H9 (cell line): Measurements from ENCODE around the gene PLPP1. TPM values are rescaled to one million over a fixed set of nuclear protein-coding genes. Genes with fewer than 3 reads are reported as not detected.

Source experiments
- DNase-seq: peaks from one replicate; pipeline ENCODE4 v3.0.0-alpha.2; 2017
- H2AFZ ChIP-seq: one replicate; pipeline ENCODE4 v1.6.1; 2013; ENCODE audit warnings: mild to moderate bottlenecking, low read length, control low read depth, moderate library complexity
- H2AK5ac ChIP-seq: 2 replicates; pipeline ENCODE4 v1.6.1; 2013; ENCODE audit warnings: low read length, control low read depth, mixed read lengths; ENCODE audit not compliant: insufficient read length
- H2BK120ac ChIP-seq: one replicate; pipeline ENCODE4 v1.6.1; 2013; ENCODE audit warnings: low read depth, mild to moderate bottlenecking, low read length, control low read depth, inconsistent platforms; ENCODE audit not compliant: poor library complexity, severe bottlenecking
- H2BK12ac ChIP-seq: 2 replicates; pipeline ENCODE4 v1.6.1; 2013; ENCODE audit warnings: low read length, control low read depth, mixed read lengths, low read depth; ENCODE audit not compliant: insufficient read length
- H2BK15ac ChIP-seq: 2 replicates; pipeline ENCODE4 v1.6.1; 2013; ENCODE audit warnings: low read depth, low read length, control low read depth
- H2BK20ac ChIP-seq: one replicate; pipeline ENCODE4 v1.6.1; 2013; ENCODE audit warnings: low read depth, mild to moderate bottlenecking, low read length, control low read depth, inconsistent platforms; ENCODE audit not compliant: poor library complexity, severe bottlenecking
- H2BK5ac ChIP-seq: 2 replicates; pipeline ENCODE4 v1.6.1; 2013; ENCODE audit warnings: low read length, control low read depth, mixed read lengths; ENCODE audit not compliant: insufficient read length
- H3K14ac ChIP-seq: 2 replicates; pipeline ENCODE4 v1.6.1; 2013; ENCODE audit warnings: low read length, control low read depth; ENCODE audit not compliant: insufficient read depth
- H3K18ac ChIP-seq: 2 replicates; pipeline ENCODE4 v1.6.1; 2013; ENCODE audit warnings: low read depth, mild to moderate bottlenecking, mixed read lengths, low read length, control low read depth; ENCODE audit not compliant: insufficient read length
- H3K23ac ChIP-seq: 2 replicates; pipeline ENCODE4 v1.6.1; 2013; ENCODE audit warnings: low read length, control low read depth, mixed read lengths, low read depth; ENCODE audit not compliant: insufficient read length
- H3K23me2 ChIP-seq: 2 replicates; pipeline ENCODE4 v1.6.1; 2013; ENCODE audit warnings: low read depth, mild to moderate bottlenecking, mixed read lengths, low read length, control low read depth; ENCODE audit not compliant: insufficient read length, poor library complexity, severe bottlenecking
- H3K27ac ChIP-seq: 2 replicates; pipeline ENCODE4 v1.5.1; 2013; ENCODE audit warnings: low read length, control low read depth, mixed read lengths, low read depth; ENCODE audit not compliant: insufficient read length
- H3K27me3 ChIP-seq: 2 replicates; pipeline ENCODE4 v1.6.1; 2013; ENCODE audit warnings: low read length, control low read depth, inconsistent platforms; ENCODE audit not compliant: insufficient read depth
- H3K4ac ChIP-seq: 2 replicates; pipeline ENCODE4 v1.6.1; 2013; ENCODE audit warnings: low read depth, mild to moderate bottlenecking, control low read depth, inconsistent platforms, low read length, moderate library complexity
- H3K4me1 ChIP-seq: 2 replicates; pipeline ENCODE4 v1.6.1; 2013; ENCODE audit warnings: low read length, control low read depth, inconsistent platforms; ENCODE audit not compliant: insufficient read depth
- H3K4me2 ChIP-seq: 2 replicates; pipeline ENCODE4 v1.6.1; 2013; ENCODE audit warnings: low read length, control low read depth, mixed read lengths; ENCODE audit not compliant: insufficient read length, insufficient read depth
- H3K56ac ChIP-seq: 2 replicates; pipeline ENCODE4 v1.6.1; 2013; ENCODE audit warnings: low read depth, mild to moderate bottlenecking, mixed read lengths, low read length, control low read depth; ENCODE audit not compliant: insufficient read length
- H3K79me1 ChIP-seq: 2 replicates; pipeline ENCODE4 v1.6.1; 2013; ENCODE audit warnings: low read depth, mild to moderate bottlenecking, moderate library complexity, low read length, control low read depth, inconsistent platforms; ENCODE audit not compliant: insufficient read depth, poor library complexity, severe bottlenecking
- H3K79me2 ChIP-seq: 2 replicates; pipeline ENCODE4 v1.6.1; 2013; ENCODE audit warnings: low read length, control low read depth, inconsistent platforms; ENCODE audit not compliant: insufficient read depth
- H3K9ac ChIP-seq: 2 replicates; pipeline ENCODE4 v1.6.1; 2013; ENCODE audit warnings: low read length, control low read depth, mixed read lengths; ENCODE audit not compliant: insufficient read length; ENCODE audit errors: extremely low read depth
- H3K9me3 ChIP-seq: one replicate; pipeline ENCODE4 v1.6.1; 2013; ENCODE audit warnings: low read depth, low read length, inconsistent platforms; ENCODE audit not compliant: control insufficient read depth
- H3T11ph ChIP-seq: one replicate; pipeline ENCODE4 v1.6.1; 2013; ENCODE audit warnings: mild to moderate bottlenecking, low read length, control low read depth, inconsistent platforms
- H4K20me1 ChIP-seq: one replicate; pipeline ENCODE4 v1.6.1; 2013; ENCODE audit not compliant: control insufficient read depth, insufficient read length, insufficient read depth
- H4K5ac ChIP-seq: 2 replicates; pipeline ENCODE4 v1.6.1; 2013; ENCODE audit warnings: low read depth, mild to moderate bottlenecking, mixed read lengths, low read length, control low read depth; ENCODE audit not compliant: insufficient read length
- H4K8ac ChIP-seq: replicated peaks from 2 replicates; pipeline ENCODE4 v1.6.1; 2013; ENCODE audit warnings: low read length, control low read depth, mixed read lengths, low read depth; ENCODE audit not compliant: insufficient read length
- H4K91ac ChIP-seq: 2 replicates; pipeline ENCODE4 v1.6.1; 2013; ENCODE audit warnings: low read depth, mild to moderate bottlenecking, moderate library complexity, mixed read lengths, low read length, control low read depth; ENCODE audit not compliant: insufficient read length
- H3K27ac Mint-ChIP-seq, 3 experiments: 2 replicates in 2 of 3; 3 replicates in 1 of 3; pipeline ENCODE4 v1.8.0; 2020 to 2021; ENCODE audit warnings: mixed read lengths in 3 of 3, mild to moderate bottlenecking in 1 of 3, moderate library complexity in 1 of 3
- H3K27me3 Mint-ChIP-seq: 2 replicates; pipeline ENCODE4 v1.8.0; 2021; ENCODE audit warnings: low read depth, mild to moderate bottlenecking, moderate library complexity, mixed read lengths
- H3K36me3 Mint-ChIP-seq, 3 experiments: 2 replicates in 2 of 3; 3 replicates in 1 of 3; pipeline ENCODE4 v1.8.0; 2020 to 2021; ENCODE audit warnings: low read depth in 3 of 3, mixed read lengths in 3 of 3; ENCODE audit not compliant: insufficient read depth in 1 of 3
- H3K4me1 Mint-ChIP-seq, 2 experiments: 2 replicates each; pipeline ENCODE4 v1.8.0; 2020; ENCODE audit warnings: mixed read lengths in 2 of 2
- H3K4me3 Mint-ChIP-seq, 2 experiments: 2 replicates in 1 of 2; 3 replicates in 1 of 2; pipeline ENCODE4 v1.8.0; 2020 to 2021; ENCODE audit warnings: mild to moderate bottlenecking in 2 of 2, mixed read lengths in 2 of 2, moderate library complexity in 1 of 2
- H3K9me3 Mint-ChIP-seq, 2 experiments: 2 replicates in 1 of 2; 3 replicates in 1 of 2; pipeline ENCODE4 v1.8.0; 2020; ENCODE audit warnings: mild to moderate bottlenecking in 2 of 2, mixed read lengths in 2 of 2, moderate library complexity in 1 of 2
- CTCF ChIP-seq: fragments of 200-600 bp; sonication (generic); conservative IDR thresholded peaks from 3 replicates; pipeline ENCODE4 v1.8.0; 2021; ENCODE audit warnings: antibody characterized with exemption, mild to moderate bottlenecking
- WGBS: extraction: QIAGEN DNeasy Blood & Tissue Kit; methylation state at CpG from one replicate; pipeline ENCODE4 v1.1.7; 2013; ENCODE audit warnings: missing lambda C conversion rate, low lambda C conversion rate, mixed read lengths; ENCODE audit not compliant: insufficient read length; ENCODE audit errors: extremely low coverage; 5-methylcytosine and 5-hydroxymethylcytosine counted together
- total RNA-seq: library from RNA; stranded (reverse); gene quantifications from 2 replicates; pipeline ENCODE4 v1.2.1, GENCODE V29; 2021

Gene PLPP1
- total RNA-seq, 1 experiment from 2014 or later = 85.9 TPM

- H3K9me3 ChIP-seq = no peaks in the 10 kb centered on the region
- Mint-ChIP-seq H3K4me3 (no peak overlapping the region), H3K4me1 (peaks cover 25 to 34% of the 10 kb centered on the region in 2 experiments), H3K9me3 (no peaks in the 10 kb centered on the region), H3K27me3 (no peaks in the 10 kb centered on the region), H3K27ac (peak overlapping the region in 2 of 3 experiments; percentile 80 to 90; a peak in 3 of 7 replicates), H3K36me3 (peaks cover 3 to 20% (median 5%) of the 10 kb centered on the region in 3 experiments; a peak in 5 of 7 replicates)
- H3K23ac ChIP-seq = no peak overlapping the region
- no peaks in the 10 kb centered on the region for H3K23me2 ChIP-seq
- H3K79me1 ChIP-seq = peaks cover 2% of the 10 kb centered on the region
- H2AK5ac ChIP-seq = no peak overlapping the region
- H4K91ac ChIP-seq = no peak overlapping the region
- H3K14ac ChIP-seq = no peak overlapping the region
- H3K27ac ChIP-seq = no peak overlapping the region
- peaks cover 3% of the 10 kb centered on the region; the same call in 1 of the 2 replicates for H3K79me2 ChIP-seq
- no peak overlapping the region for H3K18ac ChIP-seq
- no peak overlapping the region for H3K4me2 ChIP-seq
- H2BK20ac ChIP-seq = no peak overlapping the region
- no peak overlapping the region for H2AFZ ChIP-seq
- no peaks in the 10 kb centered on the region for H3K4me1 ChIP-seq
- no peaks in the 10 kb centered on the region for H4K20me1 ChIP-seq
- no peak overlapping the region for H4K5ac ChIP-seq
- no CpG with 5 or more reads among the region's 1 CpG for WGBS
- no peak overlapping the region for H3K4ac ChIP-seq
- H2BK12ac ChIP-seq = no peak overlapping the region
- TF ChIP-seq CTCF = no peak
- no peak overlapping the region for H2BK5ac ChIP-seq
- H3K27me3 ChIP-seq = no peaks in the 10 kb centered on the region
- H4K8ac ChIP-seq = no peak overlapping the region
- H2BK120ac ChIP-seq = no peak overlapping the region
- no peak for DNase-seq
- no peak overlapping the region for H3K9ac ChIP-seq
- no peak overlapping the region for H3T11ph ChIP-seq
- no peak overlapping the region for H3K56ac ChIP-seq
- H2BK15ac ChIP-seq = no peak overlapping the region
Measured at GRCh38 chr5:55472642-55473041, 62.1 kb downstream of the PLPP1 start.
